ENCODE results near the gene ISM2. TPM values are rescaled to one million over a fixed set of nuclear protein-coding genes. Genes with fewer than 3 reads are reported as not detected.

Gene ISM2
- total RNA-seq, 1 experiment from 2014 or later, result 0.89 TPM

DNA sequence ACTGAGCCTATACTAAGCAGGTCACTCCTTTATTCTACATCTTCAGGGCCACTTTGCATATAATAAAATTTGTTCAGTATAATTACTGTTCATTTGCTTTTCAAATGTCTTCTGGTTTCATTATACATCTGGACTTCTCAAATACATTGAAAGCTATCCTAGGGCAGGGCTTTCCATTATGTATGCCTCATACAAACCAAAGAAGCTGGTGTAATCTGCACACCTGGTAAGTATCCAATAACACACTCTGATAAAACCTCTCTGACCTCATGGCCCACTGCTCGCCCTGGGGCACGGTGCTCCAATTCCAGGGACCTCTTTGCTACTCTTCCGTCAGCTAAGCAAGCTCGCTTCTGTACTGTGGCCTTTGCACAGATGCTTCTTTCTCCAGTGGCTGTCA, 21.9 kb upstream of the ISM2 start:
- H3K9me2 ChIP-seq (replicated peaks; ENCODE audit: insufficient read depth, low read length), result no peaks in the 10 kb centered on the region
- H3K4me2 ChIP-seq (ENCODE audit: low read depth, low read length, poor library complexity, severe bottlenecking), result peak overlapping the region; percentile 5
- no peaks in the 10 kb centered on the region for H4K20me1 ChIP-seq (ENCODE audit: insufficient read depth, low read depth, low read length)
- peak overlapping the region; percentile 51 for H3K27ac ChIP-seq (ENCODE audit: low read length)
- DNase-seq, result peak; percentile 61
- H3K36me3 ChIP-seq (ENCODE audit: insufficient read depth, low read length), result peaks cover 55% of the 10 kb centered on the region
- H3K4me3 ChIP-seq (ENCODE audit: low read length), result no peak overlapping the region
- H3K27me3 ChIP-seq (ENCODE audit: low read length), result no peaks in the 10 kb centered on the region
- H2AFZ ChIP-seq (ENCODE audit: low read length), result no peak overlapping the region
- H3K4me1 ChIP-seq (ENCODE audit: low read length), result peaks cover 37% of the 10 kb centered on the region
- no peaks in the 10 kb centered on the region for H3K9me3 ChIP-seq (ENCODE audit: low read length)
- peaks cover 33% of the 10 kb centered on the region for H3K79me2 ChIP-seq (ENCODE audit: low read length)
- H3K9ac ChIP-seq (ENCODE audit: low read length), result no peak overlapping the region

DNA sequence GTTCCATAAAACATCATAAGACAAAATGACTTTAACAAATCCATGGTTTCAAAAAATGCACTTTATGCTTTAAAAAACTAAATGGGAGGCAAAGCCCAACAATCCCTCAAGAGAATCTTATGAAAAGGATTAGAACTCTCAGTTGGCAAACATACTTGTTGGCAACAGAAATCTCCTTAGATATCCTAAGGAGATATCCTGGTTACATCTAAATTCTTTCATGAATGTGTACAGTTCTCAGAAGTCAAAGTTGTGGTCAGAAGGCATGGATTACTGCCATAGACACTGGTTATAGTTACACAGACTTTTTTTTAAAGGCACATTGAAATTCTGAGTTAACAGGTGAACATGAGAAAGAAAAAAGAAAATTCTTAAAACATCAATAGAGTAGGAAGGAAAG, 17.5 kb upstream of the ISM2 start:
- peaks cover 44% of the 10 kb centered on the region for H3K36me3 ChIP-seq (ENCODE audit: insufficient read depth, low read length)
- no peak overlapping the region for H3K9ac ChIP-seq (ENCODE audit: low read length)
- 0 out of 2 replicates have a peak, but pooled peaks cover 2% of the 10 kb centered on the region for H3K79me2 ChIP-seq (ENCODE audit: low read length)
- no peak for DNase-seq
- no peaks in the 10 kb centered on the region for H3K9me3 ChIP-seq (ENCODE audit: low read length)
- H4K20me1 ChIP-seq (ENCODE audit: insufficient read depth, low read depth, low read length), result 0 out of 2 replicates have a peak, but pooled peaks cover 3% of the 10 kb centered on the region
- no peaks in the 10 kb centered on the region for H3K27me3 ChIP-seq (ENCODE audit: low read length)
- peaks cover 11% of the 10 kb centered on the region for H3K4me1 ChIP-seq (ENCODE audit: low read length)
- H3K4me3 ChIP-seq (ENCODE audit: low read length), result no peak overlapping the region
- no peaks in the 10 kb centered on the region for H3K9me2 ChIP-seq (replicated peaks; ENCODE audit: insufficient read depth, low read length)
- H3K4me2 ChIP-seq (ENCODE audit: low read depth, low read length, poor library complexity, severe bottlenecking), result no peak overlapping the region
- H3K27ac ChIP-seq (ENCODE audit: low read length), result no peak overlapping the region
- no peak overlapping the region for H2AFZ ChIP-seq (ENCODE audit: low read length)

DNA sequence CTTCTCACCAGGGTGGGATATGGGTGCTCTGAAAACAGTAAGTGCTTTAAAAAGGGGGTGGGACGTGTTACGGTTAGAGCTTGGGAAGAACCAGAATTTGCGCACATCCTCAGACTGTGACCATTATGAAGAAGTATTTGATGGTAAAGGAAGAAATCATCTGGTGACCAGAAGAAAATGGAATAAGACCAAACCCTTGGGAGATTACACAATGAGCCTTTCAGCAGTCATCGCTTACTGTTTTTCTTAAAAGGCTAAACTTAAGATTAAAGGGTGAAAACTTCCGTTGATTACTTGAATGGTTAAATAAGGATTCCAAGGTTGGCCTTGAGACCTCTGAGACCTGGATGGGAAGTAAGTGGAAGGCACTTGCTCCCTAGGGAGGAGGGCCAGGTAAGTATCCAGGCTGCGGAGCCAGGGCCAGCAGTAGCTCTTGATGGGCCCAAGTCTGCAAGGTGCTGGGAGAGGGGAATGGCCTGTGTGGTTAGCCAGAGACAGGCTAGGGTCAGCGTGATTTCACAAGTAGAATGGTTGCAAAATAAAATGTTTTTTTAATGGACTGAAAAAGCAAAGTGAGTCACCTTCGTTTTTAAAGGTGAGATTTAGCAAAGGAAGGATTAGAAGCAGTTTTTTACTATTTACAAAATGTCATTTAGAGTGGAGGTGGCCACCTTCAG, 13.0 kb upstream of the ISM2 start:
- DNase-seq, result no peak
- H3K4me1 ChIP-seq (ENCODE audit: low read length), result no peaks in the 10 kb centered on the region
- no peak overlapping the region for H3K9ac ChIP-seq (ENCODE audit: low read length)
- no peaks in the 10 kb centered on the region for H3K9me2 ChIP-seq (replicated peaks; ENCODE audit: insufficient read depth, low read length)
- peaks cover 51% of the 10 kb centered on the region for H3K36me3 ChIP-seq (ENCODE audit: insufficient read depth, low read length)
- H3K4me3 ChIP-seq (ENCODE audit: low read length), result no peak overlapping the region
- no peaks in the 10 kb centered on the region for H3K79me2 ChIP-seq (ENCODE audit: low read length)
- H4K20me1 ChIP-seq (ENCODE audit: insufficient read depth, low read depth, low read length), result 0 out of 2 replicates have a peak, but pooled peaks cover 3% of the 10 kb centered on the region
- no peak overlapping the region for H2AFZ ChIP-seq (ENCODE audit: low read length)
- H3K4me2 ChIP-seq (ENCODE audit: low read depth, low read length, poor library complexity, severe bottlenecking), result no peak overlapping the region
- no peaks in the 10 kb centered on the region for H3K27me3 ChIP-seq (ENCODE audit: low read length)
- H3K27ac ChIP-seq (ENCODE audit: low read length), result no peak overlapping the region
- H3K9me3 ChIP-seq (ENCODE audit: low read length), result no peaks in the 10 kb centered on the region

DNA sequence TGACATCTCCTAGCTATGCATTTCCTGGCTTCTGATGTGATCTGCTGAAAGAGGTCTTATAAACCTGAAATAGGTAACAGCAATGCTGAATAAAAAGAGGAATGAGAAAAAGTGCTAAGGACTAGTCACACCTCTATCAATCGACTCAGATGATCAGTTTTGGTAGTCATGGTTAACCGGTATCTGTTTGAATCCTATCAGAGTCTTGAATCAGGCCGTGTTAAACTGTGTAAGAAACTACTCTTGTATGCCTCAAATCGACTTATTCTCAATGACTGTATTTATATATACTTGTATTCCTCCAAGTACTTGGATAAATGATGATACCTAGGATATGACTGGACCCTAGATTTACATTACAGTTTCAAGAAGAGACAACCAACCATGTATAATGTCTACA, 10.8 kb upstream of the ISM2 start:
- Histone ChIP-seq H3K27me3 (ENCODE audit: low read length) (no peaks in the 10 kb centered on the region), H3K4me1 (ENCODE audit: low read length) (no peaks in the 10 kb centered on the region), H3K4me3 (ENCODE audit: low read length) (no peak overlapping the region), H3K9ac (ENCODE audit: low read length) (no peak overlapping the region), H3K9me2 (replicated peaks; ENCODE audit: insufficient read depth, low read length) (no peaks in the 10 kb centered on the region), H3K4me2 (ENCODE audit: low read depth, low read length, poor library complexity, severe bottlenecking) (no peak overlapping the region), H4K20me1 (ENCODE audit: insufficient read depth, low read depth, low read length) (0 out of 2 replicates have a peak, but pooled peaks cover 3% of the 10 kb centered on the region), H3K36me3 (ENCODE audit: insufficient read depth, low read length) (peaks cover 47% of the 10 kb centered on the region), H3K79me2 (ENCODE audit: low read length) (no peaks in the 10 kb centered on the region), H2AFZ (ENCODE audit: low read length) (no peak overlapping the region), H3K9me3 (ENCODE audit: low read length) (no peaks in the 10 kb centered on the region), H3K27ac (ENCODE audit: low read length) (no peak overlapping the region)
- DNase-seq, result no peak

- Histone ChIP-seq H3K9me2 (replicated peaks; ENCODE audit: insufficient read depth, low read length) (no peaks in the 10 kb centered on the region), H3K27me3 (ENCODE audit: low read length) (no peaks in the 10 kb centered on the region), H3K4me2 (ENCODE audit: low read depth, low read length, poor library complexity, severe bottlenecking) (no peak overlapping the region), H3K27ac (ENCODE audit: low read length) (no peak overlapping the region), H2AFZ (ENCODE audit: low read length) (no peak overlapping the region), H3K9ac (ENCODE audit: low read length) (no peak overlapping the region), H4K20me1 (ENCODE audit: insufficient read depth, low read depth, low read length) (0 out of 2 replicates have a peak, but pooled peaks cover 3% of the 10 kb centered on the region), H3K79me2 (ENCODE audit: low read length) (no peaks in the 10 kb centered on the region), H3K9me3 (ENCODE audit: low read length) (no peaks in the 10 kb centered on the region), H3K36me3 (ENCODE audit: insufficient read depth, low read length) (peaks cover 47% of the 10 kb centered on the region), H3K4me3 (ENCODE audit: low read length) (no peak overlapping the region), H3K4me1 (ENCODE audit: low read length) (no peaks in the 10 kb centered on the region)
- DNase-seq, result no peak
Observed at GRCh38 chr14:77508876-77509275, 10.3 kb upstream of the ISM2 start.

DNA sequence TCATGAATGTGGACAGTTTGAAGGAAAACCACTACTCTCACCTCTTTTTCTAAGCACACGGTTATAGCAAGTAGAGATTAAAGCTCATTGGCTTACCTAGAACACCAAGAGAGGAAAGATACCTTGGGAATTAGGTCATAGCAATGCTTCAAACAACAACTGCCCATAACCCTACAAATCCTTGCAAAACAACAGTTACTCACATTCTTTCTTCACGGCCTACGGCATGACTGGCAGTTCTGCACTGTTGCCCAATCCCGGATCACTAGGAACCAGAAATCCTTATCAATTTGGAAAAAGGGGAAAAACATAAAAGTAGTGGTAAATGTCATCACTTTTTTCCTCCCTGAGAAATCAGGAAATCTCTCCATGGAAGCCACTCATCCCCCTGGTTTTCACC, 9.6 kb upstream of the ISM2 start:
- Histone ChIP-seq H3K4me2 (ENCODE audit: low read depth, low read length, poor library complexity, severe bottlenecking) (no peak overlapping the region), H3K36me3 (ENCODE audit: insufficient read depth, low read length) (peaks cover 47% of the 10 kb centered on the region), H3K79me2 (ENCODE audit: low read length) (no peaks in the 10 kb centered on the region), H4K20me1 (ENCODE audit: insufficient read depth, low read depth, low read length) (0 out of 2 replicates have a peak, but pooled peaks cover 3% of the 10 kb centered on the region), H3K9me3 (ENCODE audit: low read length) (no peaks in the 10 kb centered on the region), H2AFZ (ENCODE audit: low read length) (no peak overlapping the region), H3K27ac (ENCODE audit: low read length) (no peak overlapping the region), H3K4me3 (ENCODE audit: low read length) (no peak overlapping the region), H3K4me1 (ENCODE audit: low read length) (no peaks in the 10 kb centered on the region), H3K9me2 (replicated peaks; ENCODE audit: insufficient read depth, low read length) (no peaks in the 10 kb centered on the region), H3K9ac (ENCODE audit: low read length) (no peak overlapping the region), H3K27me3 (ENCODE audit: low read length) (no peaks in the 10 kb centered on the region)
- DNase-seq, result no peak

DNA sequence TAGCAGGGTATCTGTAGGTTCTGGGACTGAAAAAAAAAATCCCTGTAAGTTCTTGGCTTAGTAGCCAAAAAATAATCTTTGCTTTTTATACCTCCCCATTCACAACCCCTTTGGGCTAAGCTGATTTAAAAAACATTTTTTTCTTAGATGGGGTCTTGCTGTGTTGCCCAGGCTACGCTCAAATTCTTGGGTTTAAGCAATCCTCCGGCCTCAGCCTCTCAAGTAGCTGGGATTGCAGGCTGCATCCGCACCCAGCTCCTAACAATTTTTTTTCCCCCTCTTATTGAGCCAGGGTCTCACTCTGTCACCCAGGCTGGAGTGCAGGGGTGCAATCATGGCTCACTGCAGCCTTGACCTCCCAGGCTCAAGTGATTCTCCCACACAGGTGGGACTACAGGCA, 9.1 kb upstream of the ISM2 start:
- H3K79me2 ChIP-seq (ENCODE audit: low read length), result no peaks in the 10 kb centered on the region
- no peak overlapping the region for H3K27ac ChIP-seq (ENCODE audit: low read length)
- 0 out of 2 replicates have a peak, but pooled peaks cover 3% of the 10 kb centered on the region for H4K20me1 ChIP-seq (ENCODE audit: insufficient read depth, low read depth, low read length)
- H3K9ac ChIP-seq (ENCODE audit: low read length), result no peak overlapping the region
- no peak overlapping the region for H3K4me3 ChIP-seq (ENCODE audit: low read length)
- H2AFZ ChIP-seq (ENCODE audit: low read length), result no peak overlapping the region
- no peak overlapping the region for H3K4me2 ChIP-seq (ENCODE audit: low read depth, low read length, poor library complexity, severe bottlenecking)
- no peaks in the 10 kb centered on the region for H3K9me2 ChIP-seq (replicated peaks; ENCODE audit: insufficient read depth, low read length)
- no peaks in the 10 kb centered on the region for H3K27me3 ChIP-seq (ENCODE audit: low read length)
- H3K9me3 ChIP-seq (ENCODE audit: low read length), result no peaks in the 10 kb centered on the region
- DNase-seq, result no peak
- no peaks in the 10 kb centered on the region for H3K4me1 ChIP-seq (ENCODE audit: low read length)
- peaks cover 47% of the 10 kb centered on the region for H3K36me3 ChIP-seq (ENCODE audit: insufficient read depth, low read length)

- 0 out of 2 replicates have a peak, but pooled peaks cover 3% of the 10 kb centered on the region for H4K20me1 ChIP-seq (ENCODE audit: insufficient read depth, low read depth, low read length)
- no peak overlapping the region for H3K27ac ChIP-seq (ENCODE audit: low read length)
- H3K4me2 ChIP-seq (ENCODE audit: low read depth, low read length, poor library complexity, severe bottlenecking), result no peak overlapping the region
- H3K36me3 ChIP-seq (ENCODE audit: insufficient read depth, low read length), result peaks cover 29% of the 10 kb centered on the region
- H3K4me1 ChIP-seq (ENCODE audit: low read length), result no peaks in the 10 kb centered on the region; the same call in 1 of the 2 replicates
- no peak for DNase-seq
- H3K9me2 ChIP-seq (replicated peaks; ENCODE audit: insufficient read depth, low read length), result no peaks in the 10 kb centered on the region
- no peak overlapping the region for H3K9ac ChIP-seq (ENCODE audit: low read length)
- no peaks in the 10 kb centered on the region for H3K79me2 ChIP-seq (ENCODE audit: low read length)
- no peaks in the 10 kb centered on the region for H3K9me3 ChIP-seq (ENCODE audit: low read length)
- no peak overlapping the region for H2AFZ ChIP-seq (ENCODE audit: low read length)
- H3K27me3 ChIP-seq (ENCODE audit: low read length), result no peaks in the 10 kb centered on the region
- H3K4me3 ChIP-seq (ENCODE audit: low read length), result no peak overlapping the region
Observed at GRCh38 chr14:77505031-77505430, 6.4 kb upstream of the ISM2 start.

Measured in Karpas-422 (cell line).